Osteocyte (in vitro differentiated cells): ENCODE data around the gene LUM. TPM values are rescaled to one million over a fixed set of nuclear protein-coding genes. Genes with fewer than 3 reads are reported as not detected.

ENCODE experiments used
- DNase-seq: peaks from one replicate; pipeline ENCODE4 v3.0.0; 2021; ENCODE audit warnings: mixed read lengths; ENCODE audit not compliant: unreplicated experiment; ENCODE audit errors: extremely low spot score
- H3K27ac Mint-ChIP-seq: one replicate; pipeline ENCODE4 v1.8.0; 2021; ENCODE audit warnings: mild to moderate bottlenecking, mixed read lengths; ENCODE audit not compliant: unreplicated experiment
- H3K27me3 Mint-ChIP-seq: one replicate; pipeline ENCODE4 v1.8.0; 2021; ENCODE audit warnings: mixed read lengths; ENCODE audit not compliant: unreplicated experiment
- H3K36me3 Mint-ChIP-seq: one replicate; pipeline ENCODE4 v1.8.0; 2021; ENCODE audit warnings: mixed read lengths; ENCODE audit not compliant: unreplicated experiment
- H3K4me1 Mint-ChIP-seq: one replicate; pipeline ENCODE4 v1.8.0; 2021; ENCODE audit warnings: mixed read lengths; ENCODE audit not compliant: unreplicated experiment
- H3K4me3 Mint-ChIP-seq: one replicate; pipeline ENCODE4 v1.8.0; 2021; ENCODE audit warnings: mild to moderate bottlenecking, moderate library complexity, mixed read lengths; ENCODE audit not compliant: unreplicated experiment
- H3K9me3 Mint-ChIP-seq: one replicate; pipeline ENCODE4 v1.8.0; 2021; ENCODE audit warnings: mixed read lengths; ENCODE audit not compliant: unreplicated experiment
- long read RNA-seq: library from polyadenylated mRNA; unstranded; transcript quantifications from one replicate; pipeline ENCODE4 v2.0.0, GENCODE V29; 2021
- total RNA-seq: library from RNA; stranded (reverse); gene quantifications from 2 replicates; pipeline ENCODE4 v1.2.1, GENCODE V29; 2021
- TF ChIP-seq, protein P1 (sequence below): fragments of 200-600 bp; sonication (generic); IDR thresholded peaks from 2 replicates; pipeline ENCODE4 v1.5.0; 2021; ENCODE audit warnings: antibody characterized with exemption, mild to moderate bottlenecking, moderate library complexity

Gene LUM, protein sequence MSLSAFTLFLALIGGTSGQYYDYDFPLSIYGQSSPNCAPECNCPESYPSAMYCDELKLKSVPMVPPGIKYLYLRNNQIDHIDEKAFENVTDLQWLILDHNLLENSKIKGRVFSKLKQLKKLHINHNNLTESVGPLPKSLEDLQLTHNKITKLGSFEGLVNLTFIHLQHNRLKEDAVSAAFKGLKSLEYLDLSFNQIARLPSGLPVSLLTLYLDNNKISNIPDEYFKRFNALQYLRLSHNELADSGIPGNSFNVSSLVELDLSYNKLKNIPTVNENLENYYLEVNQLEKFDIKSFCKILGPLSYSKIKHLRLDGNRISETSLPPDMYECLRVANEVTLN
- total RNA-seq, result 473 and 481 TPM in 2 replicates
- long read RNA-seq, transcript LUM-201 (3 exons, 3,008 nt), result major isoform, 6,129 of 6,239 reads
- long read RNA-seq, partial matches to known transcripts, result 78 of 6,239 reads
- long read RNA-seq, other reads (novel, unspliced or antisense), result 32 of 6,239 reads

DNA sequence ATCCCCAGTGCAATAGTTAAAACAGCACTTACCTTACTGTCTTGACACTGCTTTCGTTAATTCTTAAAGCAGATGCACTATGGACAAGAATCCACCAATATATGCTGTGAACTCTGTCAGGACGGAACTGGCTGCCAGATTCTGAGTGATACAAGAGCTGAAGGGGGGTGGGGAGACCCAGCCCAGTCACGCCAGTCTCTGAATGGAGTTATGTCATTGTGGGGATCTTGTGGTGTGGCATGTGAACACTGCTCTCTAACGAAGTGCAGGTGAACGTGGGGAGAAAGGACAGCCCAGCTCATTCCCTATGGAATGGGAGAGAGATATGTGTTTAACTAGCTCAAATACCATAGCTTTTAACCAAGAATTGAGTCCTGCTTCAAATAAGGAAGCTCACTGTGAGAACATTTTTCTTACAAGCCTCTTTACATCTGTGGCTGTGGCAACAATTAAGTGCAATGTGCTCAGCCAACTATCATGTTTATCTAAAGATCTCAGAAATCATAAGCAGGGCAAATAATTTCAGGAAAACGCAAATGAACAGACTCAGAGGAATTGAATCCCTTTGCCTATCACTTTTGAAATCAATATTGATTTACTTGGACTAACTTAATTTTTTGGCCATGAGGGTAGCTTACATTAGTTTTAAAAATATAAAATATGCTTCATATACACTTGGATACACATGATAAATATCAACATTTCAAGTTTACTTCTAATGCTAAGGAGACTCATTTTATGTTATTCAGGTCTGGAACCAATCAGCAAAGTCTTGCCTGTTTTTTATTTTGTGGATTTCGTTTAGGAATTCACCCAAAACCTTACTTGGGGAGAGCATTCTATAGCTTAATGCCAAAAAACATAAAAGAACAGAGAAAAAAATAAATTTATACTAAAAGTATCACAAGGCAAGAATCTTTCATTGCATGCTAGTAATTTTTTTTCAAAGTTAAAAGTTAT is at the start of gene LUM:
Gene LUM, minus strand, starts transcription at position 129 of the 960 bp plus-strand sequence. CDS start 2,515 bp downstream, outside the sequence.
- H3K27me3 Mint-ChIP-seq, result no peaks in the 10 kb centered on the region
- peak within 1 kb of the TSS; percentile 83 for H3K4me3 Mint-ChIP-seq
- peaks cover 11% of the 10 kb centered on the region for H3K36me3 Mint-ChIP-seq
- peaks cover 46% of the 10 kb centered on the region for H3K4me1 Mint-ChIP-seq
- TF ChIP-seq, protein P1, sequence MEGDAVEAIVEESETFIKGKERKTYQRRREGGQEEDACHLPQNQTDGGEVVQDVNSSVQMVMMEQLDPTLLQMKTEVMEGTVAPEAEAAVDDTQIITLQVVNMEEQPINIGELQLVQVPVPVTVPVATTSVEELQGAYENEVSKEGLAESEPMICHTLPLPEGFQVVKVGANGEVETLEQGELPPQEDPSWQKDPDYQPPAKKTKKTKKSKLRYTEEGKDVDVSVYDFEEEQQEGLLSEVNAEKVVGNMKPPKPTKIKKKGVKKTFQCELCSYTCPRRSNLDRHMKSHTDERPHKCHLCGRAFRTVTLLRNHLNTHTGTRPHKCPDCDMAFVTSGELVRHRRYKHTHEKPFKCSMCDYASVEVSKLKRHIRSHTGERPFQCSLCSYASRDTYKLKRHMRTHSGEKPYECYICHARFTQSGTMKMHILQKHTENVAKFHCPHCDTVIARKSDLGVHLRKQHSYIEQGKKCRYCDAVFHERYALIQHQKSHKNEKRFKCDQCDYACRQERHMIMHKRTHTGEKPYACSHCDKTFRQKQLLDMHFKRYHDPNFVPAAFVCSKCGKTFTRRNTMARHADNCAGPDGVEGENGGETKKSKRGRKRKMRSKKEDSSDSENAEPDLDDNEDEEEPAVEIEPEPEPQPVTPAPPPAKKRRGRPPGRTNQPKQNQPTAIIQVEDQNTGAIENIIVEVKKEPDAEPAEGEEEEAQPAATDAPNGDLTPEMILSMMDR, result no peak
- H3K9me3 Mint-ChIP-seq, result peaks cover 3% of the 10 kb centered on the region
- no peak for DNase-seq
- H3K27ac Mint-ChIP-seq, result peak within 1 kb of the TSS; percentile 89

DNA sequence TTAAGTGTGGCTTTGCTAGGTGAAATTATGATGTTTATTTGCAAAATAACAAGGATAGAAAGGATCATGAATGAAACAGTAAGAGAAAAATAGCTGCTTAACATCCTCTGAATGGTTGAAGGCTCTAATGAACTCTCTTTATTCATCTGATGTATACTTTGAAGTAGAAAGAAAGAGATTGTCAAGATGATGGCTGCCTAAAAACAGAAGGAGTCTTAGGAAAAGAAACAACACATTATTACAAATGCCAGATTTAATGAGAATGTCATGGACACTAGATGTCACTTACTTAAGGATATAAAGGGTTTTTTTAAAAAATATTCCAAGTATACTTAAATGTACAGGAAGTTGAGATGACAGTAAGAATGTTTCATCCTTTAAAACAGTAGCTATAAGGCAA is 49.7 kb upstream of the LUM start:
- no peak for DNase-seq
- TF ChIP-seq, protein P1, result no peak
- Mint-ChIP-seq H3K27ac (peak overlapping the region; percentile 63), H3K27me3 (no peaks in the 10 kb centered on the region), H3K9me3 (no peaks in the 10 kb centered on the region), H3K4me1 (peaks cover 12% of the 10 kb centered on the region), H3K36me3 (peaks cover 54% of the 10 kb centered on the region), H3K4me3 (no peak overlapping the region)

DNA sequence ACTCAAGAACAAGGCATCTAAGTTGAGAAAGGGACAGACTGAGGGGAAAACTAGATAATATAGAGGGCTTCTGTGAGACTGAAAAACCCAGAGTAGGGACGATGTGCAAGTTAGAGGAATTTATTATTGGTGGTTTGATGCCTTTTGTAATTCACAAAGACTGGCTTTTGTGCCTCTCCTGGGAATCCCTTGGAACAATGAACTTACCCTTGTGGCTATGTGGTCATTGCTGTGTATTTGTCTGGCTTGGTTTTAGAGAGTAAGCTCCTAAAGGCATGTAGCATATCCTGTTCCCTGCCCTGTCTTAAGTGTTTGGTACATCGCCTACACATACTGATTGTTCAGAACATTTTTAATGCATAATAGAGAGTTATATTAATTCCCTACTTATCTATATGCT is 44.7 kb upstream of the LUM start:
- TF ChIP-seq, protein P1, result no peak
- DNase-seq, result no peak
- peaks cover 5% of the 10 kb centered on the region for H3K4me1 Mint-ChIP-seq
- H3K36me3 Mint-ChIP-seq, result peaks cover 60% of the 10 kb centered on the region
- H3K27me3 Mint-ChIP-seq, result no peaks in the 10 kb centered on the region
- H3K4me3 Mint-ChIP-seq, result no peak overlapping the region
- H3K27ac Mint-ChIP-seq, result peak overlapping the region; percentile 20
- no peaks in the 10 kb centered on the region for H3K9me3 Mint-ChIP-seq

DNA sequence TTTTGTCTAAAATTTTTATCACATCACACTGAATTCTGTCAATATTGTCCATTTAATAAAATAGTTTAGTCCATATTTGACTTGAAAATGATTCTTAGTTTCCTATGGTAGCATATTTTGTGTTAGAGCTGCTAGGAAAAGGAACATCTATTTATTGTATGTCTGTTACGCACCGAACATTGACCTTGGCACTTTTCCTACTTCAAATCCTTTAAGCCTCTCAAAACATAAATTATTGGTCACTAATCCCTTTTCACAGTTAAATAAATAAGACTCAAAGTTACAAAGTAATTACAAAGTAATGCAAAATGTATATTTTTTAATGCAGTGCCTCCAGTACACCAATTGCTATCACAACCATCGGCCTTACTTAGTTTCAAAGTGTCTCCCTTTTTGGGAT is 42.8 kb upstream of the LUM start:
- peaks cover 2% of the 10 kb centered on the region for H3K4me1 Mint-ChIP-seq
- no peak overlapping the region for H3K4me3 Mint-ChIP-seq
- TF ChIP-seq, protein P1, result no peak
- no peaks in the 10 kb centered on the region for H3K9me3 Mint-ChIP-seq
- H3K27me3 Mint-ChIP-seq, result no peaks in the 10 kb centered on the region
- H3K27ac Mint-ChIP-seq, result no peak overlapping the region
- DNase-seq, result no peak
- peaks cover 71% of the 10 kb centered on the region for H3K36me3 Mint-ChIP-seq

DNA sequence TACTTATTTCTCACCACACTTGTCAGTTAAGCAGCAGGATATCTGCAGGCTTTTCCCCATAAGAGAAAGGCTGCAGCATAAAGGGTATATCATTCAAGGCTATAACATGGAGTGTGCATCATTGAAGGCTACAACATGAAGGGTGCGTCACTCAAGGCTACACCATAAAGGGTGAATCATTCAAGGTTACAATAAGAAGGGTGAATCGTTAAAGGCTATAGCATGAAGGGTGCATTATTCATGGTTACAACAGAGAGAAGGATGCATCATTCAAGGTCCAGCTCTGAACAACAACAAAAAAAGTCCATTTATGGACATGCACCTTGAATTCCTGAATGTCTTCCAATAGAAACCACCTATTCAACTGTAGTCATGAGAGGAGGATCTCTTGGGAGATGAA is 32.8 kb upstream of the LUM start:
- peaks cover 41% of the 10 kb centered on the region for H3K36me3 Mint-ChIP-seq
- no peak for DNase-seq
- H3K27me3 Mint-ChIP-seq, result no peaks in the 10 kb centered on the region
- H3K27ac Mint-ChIP-seq, result no peak overlapping the region
- peaks cover 56% of the 10 kb centered on the region for H3K4me1 Mint-ChIP-seq
- no peak overlapping the region for H3K4me3 Mint-ChIP-seq
- TF ChIP-seq, protein P1, result no peak
- H3K9me3 Mint-ChIP-seq, result no peaks in the 10 kb centered on the region
